Measurements from ENCODE around the gene ADIPOR2.

The ADIPOR2 gene

DNA sequence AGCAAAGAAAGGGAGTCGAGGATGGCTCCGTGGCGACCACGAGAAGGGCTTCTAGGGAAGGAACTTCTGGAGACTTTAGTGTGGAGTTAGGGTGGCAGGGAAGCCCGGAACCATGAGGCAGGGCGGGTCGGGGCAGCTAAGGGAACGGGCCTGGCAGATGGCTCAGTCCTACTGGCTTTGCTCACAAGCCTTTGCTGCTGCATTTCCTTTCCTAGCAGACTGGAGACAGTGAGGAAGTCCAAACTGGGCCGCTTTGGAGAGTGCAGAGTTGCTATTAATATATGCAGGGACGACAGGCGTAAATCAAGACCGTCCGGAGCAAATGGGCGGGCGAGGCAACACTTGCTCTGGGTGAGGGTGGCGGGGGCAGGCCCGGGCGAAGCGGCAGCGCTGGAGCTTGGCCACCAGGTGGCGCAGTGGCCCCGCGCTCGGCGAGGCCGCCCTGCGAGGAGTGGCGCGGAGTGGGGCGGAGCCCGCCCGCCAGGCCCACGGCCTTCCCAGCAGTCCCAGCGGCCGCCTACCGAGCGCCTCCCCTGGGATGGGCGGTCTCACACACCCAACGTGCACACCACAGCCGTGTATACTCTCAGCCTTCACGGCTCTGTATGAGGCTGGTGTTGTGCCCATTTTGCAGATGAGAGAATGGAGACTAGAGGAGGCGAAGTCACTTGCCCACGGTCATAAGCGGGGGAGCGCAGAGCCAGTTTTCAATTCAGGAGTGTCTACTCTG, 105.1 kb downstream of the ADIPOR2 start:
- peak; percentile 57; the same call in 1 of the 2 replicates for TF ChIP-seq TAF1 (IDR thresholded peaks at IDR 0.05; ENCODE audit: borderline replicate concordance, low read depth, low read length)
- TF ChIP-seq POLR2A (IDR thresholded peaks at IDR 0.05; ENCODE audit: low read depth, low read length) = peak; percentile 89
- peak; percentile 85 for TF ChIP-seq POLR2AphosphoS5 (IDR thresholded peaks at IDR 0.05; ENCODE audit: low read depth, low read length)
- FAIRE-seq (peak; percentile 99), DNase-seq (ENCODE audit: insufficient read length) (peak; percentile 95)

- no peak for FAIRE-seq
Observed at GRCh38 chr12:1796515-1797010, 105.7 kb downstream of the ADIPOR2 start.

GRCh38 chr12:1797011-1797901, 106.4 kb downstream of the ADIPOR2 start:
- FAIRE-seq (peak; percentile 76), DNase-seq (ENCODE audit: insufficient read length) (peak; percentile 58)
- TF ChIP-seq POLR2A (IDR thresholded peaks at IDR 0.05; ENCODE audit: low read depth, low read length) (peak; percentile 58; the same call in 1 of the 2 replicates), TAF1 (IDR thresholded peaks at IDR 0.05; ENCODE audit: borderline replicate concordance, low read depth, low read length) (no peak), POLR2AphosphoS5 (IDR thresholded peaks at IDR 0.05; ENCODE audit: low read depth, low read length) (peak; percentile 46; the same call in 1 of the 2 replicates)

More at GRCh38 chr12:1796515-1797010, 105.7 kb downstream of the ADIPOR2 start:
- no peak for TF ChIP-seq POLR2AphosphoS5 (IDR thresholded peaks at IDR 0.05; ENCODE audit: low read depth, low read length)
- no peak for TF ChIP-seq TAF1 (IDR thresholded peaks at IDR 0.05; ENCODE audit: borderline replicate concordance, low read depth, low read length)
- TF ChIP-seq POLR2A (IDR thresholded peaks at IDR 0.05; ENCODE audit: low read depth, low read length) = no peak
- no peak for DNase-seq (ENCODE audit: insufficient read length)

- DNase-seq (ENCODE audit: insufficient read length) (no peak), FAIRE-seq (no peak)
- TF ChIP-seq TAF1 (IDR thresholded peaks at IDR 0.05; ENCODE audit: borderline replicate concordance, low read depth, low read length) = no peak
- TF ChIP-seq POLR2A (IDR thresholded peaks at IDR 0.05; ENCODE audit: low read depth, low read length) = no peak
- no peak for TF ChIP-seq POLR2AphosphoS5 (IDR thresholded peaks at IDR 0.05; ENCODE audit: low read depth, low read length)
Observed at GRCh38 chr12:1797991-1798640, 107.2 kb downstream of the ADIPOR2 start.

- TF ChIP-seq POLR2AphosphoS5 (IDR thresholded peaks at IDR 0.05; ENCODE audit: low read depth, low read length) = no peak
- no peak for TF ChIP-seq TAF1 (IDR thresholded peaks at IDR 0.05; ENCODE audit: borderline replicate concordance, low read depth, low read length)
- TF ChIP-seq POLR2A (IDR thresholded peaks at IDR 0.05; ENCODE audit: low read depth, low read length) = no peak
- FAIRE-seq = no peak
- no peak for DNase-seq (ENCODE audit: insufficient read length)
Observed at GRCh38 chr12:1798641-1799020, 107.8 kb downstream of the ADIPOR2 start.

DNA sequence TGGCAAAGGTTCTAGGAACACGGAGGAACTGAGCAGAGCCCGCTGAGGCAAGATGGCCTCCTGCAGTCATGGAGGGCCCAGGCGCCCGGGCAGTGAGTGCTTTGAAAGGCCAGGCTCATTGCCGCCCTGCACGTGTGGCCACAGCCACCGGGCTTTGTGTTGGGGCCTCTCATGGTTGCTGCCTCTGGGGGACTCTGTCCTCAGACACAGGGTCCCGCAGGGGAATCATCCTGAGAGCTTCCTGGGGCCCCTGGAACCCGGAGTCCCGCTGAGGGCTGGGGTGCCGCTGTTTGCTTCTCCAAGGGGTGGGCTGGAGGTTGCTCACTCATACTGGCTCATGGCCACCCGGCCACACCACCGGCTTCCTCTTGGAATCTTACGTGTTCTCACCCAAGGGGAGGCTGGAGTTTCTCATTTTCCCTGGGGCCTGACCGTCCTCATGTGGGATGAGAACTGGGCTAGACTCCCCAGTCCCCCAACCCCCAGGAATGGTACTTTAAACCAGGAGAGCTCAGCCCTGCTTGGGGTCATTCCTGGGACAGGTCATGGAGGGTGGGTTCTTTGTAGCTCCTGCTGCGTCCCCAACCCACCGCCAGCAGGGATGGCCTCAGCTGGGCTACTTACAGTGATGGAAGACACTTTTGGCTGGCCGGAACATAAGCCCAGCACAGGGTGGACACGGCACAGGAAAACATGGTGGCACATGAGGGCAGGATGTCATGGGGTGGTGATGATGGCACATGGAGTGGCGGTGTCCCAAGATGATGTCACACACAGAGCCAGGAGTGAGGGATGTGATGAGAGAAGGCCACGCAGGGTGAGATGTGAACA, 108.4 kb downstream of the ADIPOR2 start:
- no peak for FAIRE-seq
- DNase-seq (ENCODE audit: insufficient read length) = no peak
- no peak for TF ChIP-seq POLR2A (IDR thresholded peaks at IDR 0.05; ENCODE audit: low read depth, low read length)
- no peak for TF ChIP-seq POLR2AphosphoS5 (IDR thresholded peaks at IDR 0.05; ENCODE audit: low read depth, low read length)
- no peak for TF ChIP-seq TAF1 (IDR thresholded peaks at IDR 0.05; ENCODE audit: borderline replicate concordance, low read depth, low read length)

GRCh38 chr12:1799882-1800400, 109.1 kb downstream of the ADIPOR2 start:
- FAIRE-seq = no peak
- no peak for DNase-seq (ENCODE audit: insufficient read length)
- TF ChIP-seq POLR2AphosphoS5 (IDR thresholded peaks at IDR 0.05; ENCODE audit: low read depth, low read length) (no peak), POLR2A (IDR thresholded peaks at IDR 0.05; ENCODE audit: low read depth, low read length) (no peak), TAF1 (IDR thresholded peaks at IDR 0.05; ENCODE audit: borderline replicate concordance, low read depth, low read length) (no peak)

DNA sequence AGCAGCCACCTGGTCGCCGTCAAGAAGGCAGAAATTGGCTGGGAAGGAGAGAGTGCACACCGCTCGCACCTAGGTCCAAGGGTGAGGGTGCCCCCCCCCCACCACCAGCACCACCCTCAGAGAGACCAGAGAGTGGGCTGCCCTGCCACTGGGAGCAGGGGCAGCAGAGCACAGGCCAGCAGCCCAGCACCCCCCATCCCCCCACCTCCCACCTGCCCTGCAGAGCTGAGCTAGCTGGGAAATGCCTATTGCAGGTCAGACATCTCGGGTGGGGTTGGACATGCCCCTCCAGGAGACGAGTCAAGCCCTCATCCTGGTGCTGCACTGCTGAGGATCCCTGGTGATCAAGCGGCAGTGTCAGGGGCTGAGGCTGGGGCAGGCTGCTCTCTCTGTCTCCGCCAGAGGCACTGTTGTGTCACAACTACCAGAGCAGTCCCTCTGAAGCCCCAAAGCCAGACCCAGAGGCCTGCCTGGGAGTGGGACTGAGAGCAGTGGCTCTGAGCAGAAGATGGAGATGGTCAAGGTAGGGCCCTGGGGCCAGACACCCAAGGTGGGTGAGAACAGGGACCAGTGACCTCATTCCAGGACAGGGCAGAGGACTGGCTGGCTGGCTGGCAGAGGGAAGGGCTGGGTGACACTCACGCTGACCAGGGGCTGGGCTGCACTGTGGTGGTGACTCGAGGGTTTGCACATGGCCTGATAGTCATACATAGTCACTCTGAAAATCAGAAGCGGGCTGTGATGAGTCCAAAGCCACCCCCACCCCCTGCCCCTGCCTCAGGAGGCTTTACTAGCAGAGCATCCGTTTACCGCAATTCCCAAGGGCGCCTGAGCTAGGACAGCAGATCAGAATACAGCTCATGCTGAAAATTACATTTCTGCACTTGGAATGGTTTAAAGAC, 109.8 kb downstream of the ADIPOR2 start:
- TF ChIP-seq TAF1 (IDR thresholded peaks at IDR 0.05; ENCODE audit: borderline replicate concordance, low read depth, low read length) = no peak
- TF ChIP-seq POLR2A (IDR thresholded peaks at IDR 0.05; ENCODE audit: low read depth, low read length) = no peak
- no peak for TF ChIP-seq POLR2AphosphoS5 (IDR thresholded peaks at IDR 0.05; ENCODE audit: low read depth, low read length)
- peak; percentile 94 for FAIRE-seq

GRCh38 chr12:1801303-1801975, 110.6 kb downstream of the ADIPOR2 start:
- DNase-seq (ENCODE audit: insufficient read length) = no peak
- no peak for FAIRE-seq
- no peak for TF ChIP-seq POLR2AphosphoS5 (IDR thresholded peaks at IDR 0.05; ENCODE audit: low read depth, low read length)
- no peak for TF ChIP-seq TAF1 (IDR thresholded peaks at IDR 0.05; ENCODE audit: borderline replicate concordance, low read depth, low read length)

More for the DNA sequence above, 109.8 kb downstream of the ADIPOR2 start:
- peak; percentile 56 for DNase-seq (ENCODE audit: insufficient read length)
